Choroid plexus epithelial cell (primary cell): ENCODE results near the gene BORCS5.

Source experiments
- DNase-seq: peaks from one replicate; pipeline ENCODE4 v3.0.0-alpha.2; 2010; ENCODE audit warnings: low read depth
- H3K4me3 ChIP-seq: 2 replicates; pipeline ENCODE4 v1.5.1; 2011; ENCODE audit warnings: low read depth, mild to moderate bottlenecking, control low read depth, low read length, moderate library complexity
- CTCF ChIP-seq: conservative IDR thresholded peaks from 2 replicates; pipeline ENCODE4 v1.5.1; 2011; ENCODE audit warnings: low read depth, mild to moderate bottlenecking, control low read depth, inconsistent platforms, low read length, moderate library complexity

BORCS5 gene

GRCh38 chr12:12441429-12441807 lies 84.5 kb downstream of the BORCS5 start:
- H3K4me3 ChIP-seq: no peak overlapping the region
- no peak for TF ChIP-seq CTCF
- DNase-seq: no peak

- no peak for TF ChIP-seq CTCF
- peak; percentile 38 for DNase-seq
- H3K4me3 ChIP-seq: no peak overlapping the region
Measured at GRCh38 chr12:12441843-12442461, 85.1 kb downstream of the BORCS5 start.

GRCh38 chr12:12442548-12443071 lies 85.7 kb downstream of the BORCS5 start:
- TF ChIP-seq CTCF: no peak
- DNase-seq: peak; percentile 88
- H3K4me3 ChIP-seq: no peak overlapping the region

GRCh38 chr12:12443431-12443878 lies 86.6 kb downstream of the BORCS5 start:
- no peak for TF ChIP-seq CTCF
- H3K4me3 ChIP-seq: no peak overlapping the region
- DNase-seq: peak; percentile 23

GRCh38 chr12:12445165-12445881 lies 88.4 kb downstream of the BORCS5 start:
- H3K4me3 ChIP-seq: no peak overlapping the region
- no peak for DNase-seq
- no peak for TF ChIP-seq CTCF

GRCh38 chr12:12445882-12446181 lies 89.0 kb downstream of the BORCS5 start:
- H3K4me3 ChIP-seq: no peak overlapping the region
- TF ChIP-seq CTCF: no peak
- no peak for DNase-seq

- no peak overlapping the region for H3K4me3 ChIP-seq
- no peak for TF ChIP-seq CTCF
- DNase-seq: no peak
Measured at GRCh38 chr12:12446786-12447185, 89.9 kb downstream of the BORCS5 start.
